NCI-H146 (cell line): ENCODE measurements around the gene GET4.

Source experiments
- DNase-seq: peaks from one replicate; lab custom pipeline; 2025; lab: John Stamatoyannopoulos, UW

Gene GET4

DNA sequence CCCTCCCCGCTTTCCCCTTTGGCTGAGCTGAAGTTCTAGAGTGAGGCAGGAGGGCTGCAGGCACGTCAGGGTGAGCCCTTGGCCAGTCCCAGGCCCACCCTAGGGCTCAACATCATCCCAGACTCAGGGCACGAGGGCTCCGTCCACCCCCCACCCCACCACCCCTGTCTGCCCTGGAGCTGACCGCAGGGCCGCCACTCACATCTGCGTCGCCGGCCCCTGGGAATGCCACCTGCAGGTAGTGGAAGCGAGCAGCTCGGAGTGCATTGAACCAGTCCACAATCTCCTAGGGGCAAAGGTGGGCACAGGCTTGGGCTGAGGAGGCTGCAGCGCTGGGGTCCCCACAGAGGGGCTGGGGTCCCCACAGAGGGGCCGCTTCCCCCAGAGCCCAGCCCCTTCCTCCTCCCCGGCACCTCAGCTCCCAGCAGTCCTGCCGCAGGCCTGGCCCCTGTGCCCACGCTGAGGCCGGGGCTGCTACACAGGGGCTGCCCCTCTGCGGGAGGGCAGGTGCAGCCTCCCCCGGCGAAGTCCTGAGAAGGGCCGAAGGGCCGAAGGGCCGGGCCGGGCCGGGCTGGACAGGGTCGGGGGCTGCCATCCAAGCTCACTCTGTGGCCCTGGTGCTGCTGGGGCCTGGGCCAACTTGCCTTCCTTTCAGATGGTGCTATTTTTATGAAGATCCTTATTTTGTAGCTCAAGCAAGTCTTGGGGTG is 24.1 kb downstream of the GET4 start:
- no peak for DNase-seq

GRCh38 chr7:901041-901387 is 24.7 kb downstream of the GET4 start:
- no peak for DNase-seq

DNA sequence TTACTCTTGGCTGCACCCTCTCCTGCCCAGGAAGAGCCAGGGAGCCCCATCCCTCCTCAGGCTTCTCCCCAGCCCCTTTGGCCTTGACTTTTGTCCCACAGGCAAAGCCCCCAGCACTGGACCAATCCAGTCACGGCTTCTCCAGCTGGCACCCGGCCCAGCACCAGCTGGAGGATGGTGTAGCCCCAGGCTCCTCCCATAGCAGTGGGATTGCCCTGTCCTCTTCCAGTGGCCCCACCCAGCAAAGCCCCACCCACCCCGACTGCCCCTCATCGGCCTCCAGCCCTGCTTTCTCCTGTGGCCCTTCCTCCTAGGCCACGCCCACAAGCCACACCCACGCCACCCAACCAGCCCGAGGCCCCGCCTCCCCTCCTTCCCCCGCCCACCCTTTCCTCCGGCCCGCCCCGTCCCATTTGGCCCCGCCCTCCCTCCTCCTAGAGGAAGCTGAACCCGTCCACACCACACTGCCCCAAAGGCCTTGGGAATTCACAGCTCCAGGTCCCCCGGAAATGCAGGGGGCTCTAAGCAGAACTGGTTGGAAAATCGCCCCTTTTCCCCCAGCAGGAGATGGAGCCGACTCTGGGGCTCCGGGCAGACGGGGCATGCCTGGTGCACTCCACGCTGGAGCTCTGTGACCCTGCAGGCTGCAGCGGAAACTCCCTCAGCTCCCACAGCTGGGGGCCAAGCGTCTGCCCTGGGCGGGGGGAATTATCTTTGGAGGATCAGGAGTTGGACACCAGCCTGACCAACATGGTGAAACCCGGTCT is 25.2 kb downstream of the GET4 start:
- peak; percentile 91 for DNase-seq

GRCh38 chr7:902996-903395 is 26.6 kb downstream of the GET4 start:
- DNase-seq, result no peak

DNA sequence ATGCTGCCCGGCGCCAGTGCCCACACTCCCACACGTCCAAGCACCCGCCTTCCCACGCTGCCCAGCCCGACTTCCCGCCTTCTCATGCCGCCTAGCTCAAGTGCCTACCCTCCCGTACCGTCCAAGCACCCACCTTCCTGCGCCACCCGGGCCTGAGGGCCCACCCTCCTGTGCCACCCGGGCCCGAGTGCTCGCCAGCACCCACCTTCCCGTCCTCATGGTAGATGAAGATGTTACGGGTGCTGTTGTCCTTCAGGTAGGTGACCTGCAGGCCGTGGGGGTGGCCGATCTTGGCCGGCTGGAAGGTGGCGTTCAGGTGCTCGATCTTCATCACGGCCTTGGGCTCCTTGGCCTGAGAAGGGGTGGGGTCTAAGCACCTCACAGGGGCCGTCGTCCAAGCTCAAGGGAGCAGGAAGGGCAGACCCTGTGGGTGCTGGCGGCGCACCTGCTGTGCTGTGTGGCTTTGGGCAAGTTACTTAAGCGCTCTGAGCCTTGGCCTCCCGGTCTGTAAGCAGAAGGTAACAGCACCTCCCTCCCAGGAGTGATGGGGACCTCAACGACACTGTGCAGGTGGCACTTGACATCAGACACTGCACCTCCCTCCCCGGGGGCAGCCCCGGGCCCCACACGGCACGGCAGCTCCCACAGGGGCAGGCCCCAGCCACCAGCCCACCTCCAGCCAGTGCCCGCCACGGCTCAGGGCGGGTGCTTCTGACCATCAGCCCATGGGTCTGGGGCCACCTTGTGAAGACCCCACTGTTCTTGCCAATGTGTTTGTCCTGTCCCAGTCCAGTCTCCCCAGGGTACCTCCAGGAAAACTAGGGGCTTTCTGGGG is 27.8 kb downstream of the GET4 start:
- DNase-seq, result no peak

- no peak for DNase-seq
Measured at GRCh38 chr7:904847-905246, 28.5 kb downstream of the GET4 start.

DNA sequence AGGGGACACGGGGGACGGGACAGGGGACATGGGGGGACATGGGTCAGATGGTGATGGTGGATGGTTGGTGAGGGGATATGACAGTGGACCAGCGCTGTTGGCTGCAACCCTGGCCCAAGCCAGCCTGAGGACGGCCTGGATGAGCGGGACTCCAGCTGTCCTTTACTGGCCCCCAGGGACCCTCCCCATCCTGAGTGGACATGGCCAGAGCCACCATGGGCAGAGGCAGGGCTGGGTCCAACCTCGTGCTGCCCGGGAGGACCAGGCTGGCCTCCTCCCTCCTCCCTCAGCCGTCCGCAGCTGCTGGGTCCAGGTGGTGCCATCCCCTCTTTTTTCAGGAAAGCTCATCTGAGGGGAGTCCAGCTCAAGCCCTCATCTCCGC is 30.4 kb downstream of the GET4 start:
- DNase-seq, result no peak

- no peak for DNase-seq
Measured at GRCh38 chr7:907158-907980, 31.0 kb downstream of the GET4 start.

DNA sequence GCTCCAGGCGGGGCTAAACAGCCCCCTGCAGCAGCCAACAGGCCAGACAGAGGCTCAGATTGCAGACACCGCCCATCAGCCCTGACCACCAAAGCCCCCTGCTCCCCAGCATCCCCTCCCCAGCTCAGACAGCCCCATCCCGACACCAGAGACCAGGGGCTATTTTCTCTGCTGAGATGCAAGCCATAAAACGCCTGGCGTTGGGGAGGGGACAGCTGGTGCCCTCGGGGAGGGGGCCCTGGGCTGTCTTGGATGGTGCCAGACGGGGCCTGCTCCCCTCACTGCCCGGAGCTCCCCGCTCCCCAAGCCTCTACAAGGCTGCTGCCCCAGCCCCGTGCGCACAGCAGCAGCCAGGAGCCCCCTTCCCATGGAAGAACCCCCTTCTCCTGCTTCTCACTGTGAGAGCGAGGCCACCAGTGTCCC is 31.8 kb downstream of the GET4 start:
- DNase-seq, result no peak

DNA sequence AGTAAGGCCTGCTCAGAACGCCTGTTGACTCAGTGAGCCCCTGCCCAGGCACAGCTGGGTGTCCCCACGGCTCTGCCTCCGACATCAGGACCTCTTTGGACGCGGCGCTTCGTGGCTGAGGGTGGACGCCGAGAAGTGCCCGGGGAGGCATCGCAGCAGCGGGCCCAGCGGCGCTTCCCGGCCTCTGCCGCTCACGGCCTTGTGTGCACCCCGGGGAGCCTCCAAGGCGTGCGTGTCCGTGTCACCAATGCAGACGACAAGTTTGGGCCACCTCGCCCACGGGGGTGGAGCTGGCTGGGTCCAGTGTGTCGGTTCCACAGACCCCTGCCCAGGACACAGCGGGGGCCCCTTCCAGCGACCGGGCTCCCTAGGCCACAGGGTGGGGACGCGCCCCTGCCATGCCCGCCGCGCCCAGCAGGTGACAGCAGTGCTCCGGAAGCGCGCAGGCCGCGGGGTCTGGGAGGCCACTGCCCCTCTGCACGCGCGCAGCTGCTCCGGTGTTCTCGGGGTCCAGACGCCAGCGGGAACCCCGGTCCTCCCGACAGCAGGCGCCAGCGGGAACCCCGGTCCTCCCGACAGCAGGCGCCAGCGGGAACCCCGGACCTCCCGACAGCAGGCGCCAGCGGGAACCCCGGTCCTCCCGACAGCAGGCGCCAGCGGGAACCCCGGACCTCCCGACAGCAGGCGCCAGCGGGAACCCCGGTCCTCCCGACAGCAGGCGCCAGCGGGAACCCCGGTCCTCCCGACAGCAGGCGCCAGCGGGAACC is 32.4 kb downstream of the GET4 start:
- peak; percentile 40 for DNase-seq

DNA sequence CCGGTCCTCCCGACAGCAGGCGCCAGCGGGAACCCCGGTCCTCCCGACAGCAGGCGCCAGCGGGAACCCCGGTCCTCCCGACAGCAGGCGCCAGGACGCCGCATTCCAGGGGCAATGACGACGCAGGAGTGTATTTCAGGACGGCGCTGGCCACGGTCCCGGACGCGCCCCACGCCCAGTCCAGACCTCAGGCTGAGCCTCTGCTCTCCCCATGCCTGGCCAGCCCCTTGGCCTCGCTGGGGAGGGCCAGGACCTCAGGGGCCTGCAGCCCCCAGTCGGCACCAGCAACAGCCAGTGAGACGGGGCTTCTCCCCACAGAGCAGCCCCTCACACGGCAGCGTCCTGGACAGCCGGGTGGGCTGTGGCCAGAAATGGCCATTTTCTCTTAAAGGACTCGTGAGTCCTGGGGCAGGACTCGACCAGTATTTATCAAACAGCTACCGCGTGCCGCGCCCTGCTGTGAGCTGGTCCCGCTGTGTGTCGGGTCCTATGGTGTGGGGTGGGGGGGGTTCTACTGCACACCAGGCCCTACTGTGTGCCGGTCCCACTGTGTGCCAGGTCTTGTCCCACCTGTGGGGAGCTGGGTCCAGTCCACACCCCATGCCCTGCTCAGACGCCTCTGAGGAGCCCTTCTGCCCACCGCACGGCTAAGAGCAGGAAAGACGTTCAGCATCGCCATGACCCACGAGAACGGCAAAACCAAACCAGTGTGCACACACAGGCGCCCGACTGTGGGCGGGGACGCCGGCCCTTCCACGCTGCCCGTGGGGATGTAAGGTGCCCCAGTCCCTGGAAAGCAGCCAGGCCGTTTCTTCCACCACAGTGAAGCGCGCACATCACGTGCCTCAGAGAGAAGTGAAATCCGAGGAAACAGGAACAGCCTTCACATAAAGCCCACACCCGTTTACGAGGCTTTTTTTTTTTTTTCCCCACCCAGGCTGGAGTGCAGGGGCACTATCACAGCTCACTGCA is 33.3 kb downstream of the GET4 start:
- no peak for DNase-seq

- DNase-seq, result no peak
Measured at GRCh38 chr7:910441-910861, 34.1 kb downstream of the GET4 start.

DNA sequence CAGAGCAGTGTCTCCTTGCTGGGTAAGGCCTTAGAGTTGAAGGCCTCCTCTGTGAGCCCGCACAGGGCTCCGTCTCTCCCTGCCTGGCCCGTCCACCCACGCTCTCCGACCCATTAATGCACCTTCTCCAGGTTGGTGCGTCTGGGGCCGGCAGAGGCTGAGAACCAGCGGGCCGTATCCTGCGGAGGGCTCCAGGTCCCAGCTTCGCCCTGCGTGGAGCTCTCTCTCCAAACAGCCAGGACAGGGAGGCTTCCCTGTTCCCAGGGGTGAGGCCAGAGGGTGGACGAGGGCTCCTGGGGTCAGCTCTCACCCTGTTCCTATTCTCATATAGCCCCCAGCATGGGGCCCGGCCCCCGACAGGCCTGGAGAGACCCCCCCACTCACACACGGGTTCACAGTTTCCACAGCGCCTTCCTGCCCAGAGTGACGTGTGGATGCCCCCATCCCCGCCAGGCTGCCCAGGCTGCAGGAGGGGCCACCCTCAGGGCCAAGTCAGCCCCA is 34.6 kb downstream of the GET4 start:
- DNase-seq, result no peak

- DNase-seq, result no peak
Measured at GRCh38 chr7:911791-912480, 35.6 kb downstream of the GET4 start.

GRCh38 chr7:913736-914520 is 37.6 kb downstream of the GET4 start:
- no peak for DNase-seq

GRCh38 chr7:914521-915194 is 38.3 kb downstream of the GET4 start:
- no peak for DNase-seq

GRCh38 chr7:915291-916218 is 39.2 kb downstream of the GET4 start:
- no peak for DNase-seq
